CMK (cell line): ENCODE results near the gene KBTBD7.

ENCODE experiments used
- DNase-seq: peaks from one replicate; pipeline ENCODE4 v3.0.0-alpha.2; 2010; ENCODE audit warnings: low read depth

The KBTBD7 gene, protein sequence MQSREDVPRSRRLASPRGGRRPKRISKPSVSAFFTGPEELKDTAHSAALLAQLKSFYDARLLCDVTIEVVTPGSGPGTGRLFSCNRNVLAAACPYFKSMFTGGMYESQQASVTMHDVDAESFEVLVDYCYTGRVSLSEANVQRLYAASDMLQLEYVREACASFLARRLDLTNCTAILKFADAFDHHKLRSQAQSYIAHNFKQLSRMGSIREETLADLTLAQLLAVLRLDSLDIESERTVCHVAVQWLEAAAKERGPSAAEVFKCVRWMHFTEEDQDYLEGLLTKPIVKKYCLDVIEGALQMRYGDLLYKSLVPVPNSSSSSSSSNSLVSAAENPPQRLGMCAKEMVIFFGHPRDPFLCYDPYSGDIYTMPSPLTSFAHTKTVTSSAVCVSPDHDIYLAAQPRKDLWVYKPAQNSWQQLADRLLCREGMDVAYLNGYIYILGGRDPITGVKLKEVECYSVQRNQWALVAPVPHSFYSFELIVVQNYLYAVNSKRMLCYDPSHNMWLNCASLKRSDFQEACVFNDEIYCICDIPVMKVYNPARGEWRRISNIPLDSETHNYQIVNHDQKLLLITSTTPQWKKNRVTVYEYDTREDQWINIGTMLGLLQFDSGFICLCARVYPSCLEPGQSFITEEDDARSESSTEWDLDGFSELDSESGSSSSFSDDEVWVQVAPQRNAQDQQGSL

DNA sequence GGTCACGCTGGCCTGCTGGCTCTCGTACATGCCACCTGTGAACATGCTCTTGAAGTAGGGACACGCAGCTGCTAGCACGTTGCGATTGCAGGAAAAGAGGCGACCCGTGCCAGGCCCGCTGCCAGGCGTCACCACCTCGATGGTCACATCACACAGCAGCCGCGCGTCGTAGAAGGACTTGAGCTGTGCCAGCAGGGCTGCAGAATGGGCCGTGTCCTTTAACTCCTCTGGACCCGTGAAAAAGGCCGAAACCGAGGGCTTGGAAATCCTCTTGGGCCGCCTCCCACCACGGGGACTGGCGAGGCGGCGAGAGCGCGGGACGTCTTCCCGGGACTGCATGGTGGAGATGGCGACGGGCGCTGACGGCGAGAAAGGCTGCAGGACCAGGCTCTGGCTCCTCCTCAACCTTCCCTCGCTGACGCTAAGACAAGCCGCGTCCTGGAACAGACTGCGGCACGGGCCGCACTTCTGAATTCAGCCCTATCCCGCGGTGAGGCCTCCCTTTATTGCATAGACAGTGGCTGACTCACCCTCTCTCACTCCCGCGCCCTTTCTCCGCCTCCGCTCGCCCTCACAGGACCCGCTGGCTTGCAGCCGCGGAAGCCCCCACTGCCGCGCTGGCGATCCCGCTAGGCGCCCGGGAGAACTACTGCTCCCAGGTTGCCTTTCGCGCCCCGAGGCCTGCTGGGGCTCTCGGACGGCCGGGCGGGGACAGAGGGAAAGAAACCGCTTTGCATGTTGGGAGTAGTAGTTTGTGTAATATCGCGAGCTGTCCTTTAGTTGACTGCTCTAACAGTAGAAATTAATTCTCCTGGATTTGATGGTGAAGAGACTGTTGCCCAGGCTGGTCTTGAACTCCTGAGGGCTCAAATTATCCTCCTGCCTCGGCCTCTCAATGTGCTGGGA, at the start of gene KBTBD7:
Gene KBTBD7 (minus strand): TSS at position 651 of the 906 bp plus-strand sequence. CDS start 312 bp downstream, at position 339.
- DNase-seq: peak; percentile 20

DNA sequence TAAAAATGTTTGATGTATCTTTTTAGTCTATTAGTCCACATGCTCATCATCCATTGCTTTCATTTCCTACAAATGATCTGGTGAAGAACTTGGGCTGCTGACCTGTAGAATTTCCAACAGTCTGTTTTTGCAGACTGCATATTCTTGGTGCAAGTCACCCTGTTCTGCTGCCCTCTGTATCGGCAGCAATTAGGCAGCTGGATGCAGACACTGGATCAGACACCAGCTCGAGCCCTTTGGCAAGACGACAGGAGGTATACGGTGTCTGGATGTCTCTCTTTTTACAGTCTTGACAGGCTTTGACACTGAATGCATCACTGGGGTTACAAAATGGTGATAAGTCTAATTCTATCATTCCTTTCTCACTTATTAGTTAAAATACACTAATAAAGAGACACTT, 47.3 kb upstream of the KBTBD7 start:
- DNase-seq: no peak

DNA sequence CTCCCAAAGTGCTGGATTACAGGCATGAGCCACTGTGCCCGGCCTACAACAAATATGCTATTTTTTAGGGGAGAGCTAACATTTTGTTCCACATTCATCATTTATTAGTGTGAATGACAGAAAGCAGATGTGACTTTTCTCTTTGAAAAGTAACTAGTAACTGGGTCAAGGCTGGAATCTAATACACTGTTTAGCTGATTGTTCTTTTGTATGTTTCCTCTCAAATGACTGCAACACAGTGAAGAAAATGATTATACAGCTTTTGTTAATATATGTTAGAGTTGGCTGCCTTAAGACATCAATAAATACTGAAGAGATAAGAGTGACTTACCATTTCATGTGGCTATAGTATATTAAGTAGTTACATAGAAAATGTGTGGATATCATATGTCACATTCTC, 42.0 kb upstream of the KBTBD7 start:
- no peak for DNase-seq

DNA sequence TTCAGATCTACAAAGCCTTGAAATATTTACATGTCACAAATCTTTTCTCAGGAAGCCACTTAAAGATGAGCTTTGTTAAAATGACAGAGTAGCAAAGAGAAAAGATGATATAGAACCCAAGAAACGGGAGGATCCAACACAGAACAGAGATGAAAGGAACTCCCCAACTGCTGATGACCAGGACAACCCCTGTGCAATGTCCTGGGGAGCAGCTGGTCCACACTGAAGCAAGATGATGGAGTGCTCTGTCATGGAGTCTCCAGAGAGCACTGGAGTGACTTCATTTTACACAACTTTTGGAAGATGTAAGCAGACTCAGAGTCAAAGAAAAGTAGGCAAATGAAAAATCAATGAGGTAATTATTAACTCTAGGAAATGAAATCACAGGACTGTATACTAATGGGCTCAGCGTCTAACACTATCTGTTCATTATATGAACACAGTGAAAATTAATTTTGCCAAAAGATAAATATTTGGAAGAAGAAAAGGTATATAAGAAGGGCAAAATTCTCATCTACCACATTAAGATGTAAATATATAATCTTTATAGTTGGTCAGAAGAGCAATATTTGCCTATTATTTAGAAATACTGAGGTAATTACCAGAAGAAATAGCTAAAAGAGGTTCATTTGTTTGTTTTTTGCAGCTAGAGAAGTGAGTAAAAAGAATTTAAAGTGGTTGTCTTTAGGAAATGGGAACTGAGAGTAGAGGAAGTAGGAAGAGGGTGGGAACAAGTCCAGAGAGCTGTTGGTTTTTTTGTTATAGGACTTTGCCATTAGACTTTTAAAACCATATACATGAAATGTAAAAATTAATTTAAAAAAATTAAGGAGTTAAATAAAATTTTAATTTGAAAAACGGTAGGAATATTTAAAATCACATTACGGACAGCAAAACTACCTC, 38.5 kb upstream of the KBTBD7 start:
- DNase-seq: no peak

DNA sequence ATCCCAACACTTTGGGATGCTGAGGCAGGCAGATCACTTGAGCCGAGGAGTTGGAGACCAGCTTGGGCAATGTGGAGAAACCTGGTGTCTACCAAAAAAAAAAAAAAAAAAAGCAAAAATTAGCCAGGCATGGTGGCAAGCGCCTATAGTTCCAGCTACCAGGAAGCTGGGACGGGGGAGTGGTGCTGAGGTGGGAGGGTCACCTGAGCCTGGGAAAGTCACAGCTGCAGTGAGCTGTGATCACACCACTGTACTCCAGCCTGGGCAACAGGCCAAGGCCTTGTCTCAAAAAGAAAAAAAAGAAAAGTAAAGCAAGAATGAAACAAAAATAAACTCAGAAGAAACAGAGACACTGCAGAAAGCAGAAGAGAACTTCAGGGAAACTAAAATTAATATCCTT, 37.4 kb upstream of the KBTBD7 start:
- DNase-seq: no peak

DNA sequence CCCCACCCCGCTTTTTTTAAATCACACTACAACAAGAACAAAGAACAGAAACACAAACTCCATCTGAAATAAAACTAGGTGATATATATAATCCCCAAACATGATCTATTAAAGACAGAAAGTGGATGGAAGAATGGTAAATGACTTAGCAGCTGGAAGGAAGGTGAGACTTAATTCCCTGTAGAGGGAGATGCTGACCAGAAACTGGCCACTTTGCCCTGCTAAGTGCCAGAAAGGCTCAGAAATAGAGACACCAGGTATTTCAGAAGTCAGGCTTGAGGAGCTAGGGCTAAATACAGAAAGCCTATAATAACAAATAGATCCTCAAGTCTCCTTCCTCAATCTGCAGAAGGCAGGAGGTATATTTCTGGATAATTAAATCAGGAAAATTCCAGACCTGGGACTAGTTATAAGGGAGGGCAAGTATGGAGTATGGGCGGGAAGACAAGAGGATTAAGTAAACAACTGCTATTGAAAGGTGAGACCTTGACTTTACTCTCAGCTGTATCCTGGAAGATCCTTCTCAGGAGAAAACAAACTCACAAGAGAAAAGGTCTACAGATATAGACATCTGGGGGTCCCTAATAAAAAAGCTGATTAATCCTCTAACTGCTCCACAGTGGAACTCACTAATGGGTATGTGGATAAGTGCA, 36.8 kb upstream of the KBTBD7 start:
- DNase-seq: no peak

DNA sequence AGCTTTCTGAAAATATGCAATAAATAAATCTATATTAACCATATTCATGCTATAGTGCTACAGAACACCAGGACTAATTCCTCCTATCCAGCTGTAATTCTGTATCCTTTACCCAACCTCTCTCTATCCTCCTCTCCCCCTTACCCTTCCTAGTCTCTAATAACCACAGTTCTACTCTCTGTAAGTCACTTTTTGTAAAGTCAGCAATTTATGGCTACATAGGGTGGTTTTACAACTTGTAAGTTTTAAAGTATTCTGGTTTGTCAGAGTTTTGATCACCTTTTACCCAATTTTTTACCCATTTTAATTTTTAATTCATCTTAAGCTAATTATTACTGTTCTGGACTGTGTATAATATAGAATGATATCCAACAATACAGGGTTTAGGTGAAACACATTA, 35.0 kb upstream of the KBTBD7 start:
- no peak for DNase-seq

DNA sequence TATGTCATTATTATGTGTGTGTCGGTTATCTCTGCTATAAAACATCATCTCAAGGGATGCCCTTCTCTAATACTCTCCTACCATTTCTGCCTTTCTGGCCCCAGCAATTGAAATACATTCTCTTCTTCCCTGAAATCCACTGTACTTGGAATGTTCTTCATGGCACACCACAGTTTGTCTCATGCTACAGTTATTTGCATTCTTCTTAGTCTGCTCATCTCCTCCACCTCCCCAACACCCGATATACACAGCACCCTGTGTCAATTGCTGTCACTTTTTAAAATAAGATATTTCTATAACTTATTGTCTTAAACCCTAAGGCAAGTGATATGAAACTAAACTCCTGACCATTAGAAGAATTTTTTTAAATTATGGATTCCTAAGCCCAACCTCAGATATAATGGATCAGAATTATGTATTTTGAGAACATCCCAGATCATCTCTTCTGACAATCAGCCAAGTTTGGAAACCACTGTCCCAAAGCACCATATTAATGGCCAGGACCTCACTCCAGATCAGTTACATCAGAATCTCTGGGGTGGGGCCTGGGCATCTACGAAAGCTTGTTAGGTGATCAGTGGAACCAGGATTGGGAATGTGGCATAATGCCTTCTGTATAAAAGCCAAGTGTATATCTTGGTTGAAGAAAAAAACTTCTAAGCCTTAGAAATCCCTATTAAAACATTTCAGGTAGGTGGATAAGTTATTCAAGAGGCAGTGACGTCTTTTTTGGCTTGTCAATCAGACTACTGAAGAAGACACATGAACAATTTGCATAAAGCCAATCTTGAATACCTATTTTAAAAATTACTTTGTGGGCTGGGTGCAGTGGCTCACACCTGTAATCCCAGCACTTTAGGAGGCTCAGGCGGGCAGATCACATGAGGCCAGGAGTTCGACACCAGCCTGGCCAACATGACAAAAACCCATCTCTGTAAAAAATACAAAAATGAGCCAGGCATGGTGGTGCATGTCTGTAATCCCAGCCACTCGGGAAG, 30.0 kb upstream of the KBTBD7 start:
- DNase-seq: no peak

DNA sequence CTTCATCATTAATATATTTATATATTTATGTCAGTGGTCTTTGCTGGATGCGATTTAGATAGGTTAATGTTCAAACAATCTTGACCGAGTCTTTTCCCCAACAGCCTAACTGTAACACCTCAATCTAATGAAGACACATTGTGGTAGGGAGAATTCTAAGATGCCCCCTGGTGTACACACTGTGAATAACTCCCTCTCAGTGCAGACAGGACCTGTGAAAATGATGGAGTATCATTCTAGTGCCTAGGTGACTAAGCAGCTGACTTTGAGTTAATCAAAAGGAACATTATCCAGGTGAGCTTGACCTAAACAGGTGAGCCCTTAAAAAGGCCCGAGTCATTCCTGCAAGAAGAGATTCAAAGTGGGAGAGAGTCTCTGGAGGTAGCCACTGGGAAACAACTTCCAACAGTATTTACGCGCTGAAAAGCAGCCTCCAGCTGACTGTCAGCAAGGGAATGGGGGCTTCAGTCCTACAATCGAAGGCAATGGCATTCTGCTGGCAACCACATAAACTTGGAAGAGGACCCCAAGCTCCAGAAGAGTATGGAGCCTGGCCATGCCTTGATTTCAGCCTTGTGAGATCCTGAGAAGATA, 28.0 kb upstream of the KBTBD7 start:
- peak; percentile 9 for DNase-seq

DNA sequence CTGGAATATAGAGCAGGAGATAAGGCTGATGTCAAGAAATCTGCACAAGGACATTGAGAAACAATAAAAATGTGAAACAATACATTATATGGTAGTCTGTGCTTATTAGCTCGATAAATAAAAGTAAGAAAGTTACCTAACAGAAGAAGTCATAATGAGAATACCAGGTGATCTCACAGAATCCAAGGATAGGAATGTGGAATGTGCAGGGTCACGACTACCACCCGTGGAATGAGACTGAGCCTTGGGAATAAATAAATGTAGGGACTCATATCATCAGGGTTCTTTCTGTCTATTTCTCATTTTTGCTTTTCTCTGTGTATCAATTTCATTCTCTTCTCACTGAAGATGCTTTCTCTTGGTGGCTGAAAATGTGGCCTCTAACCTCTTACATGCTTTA, 26.0 kb upstream of the KBTBD7 start:
- no peak for DNase-seq

DNA sequence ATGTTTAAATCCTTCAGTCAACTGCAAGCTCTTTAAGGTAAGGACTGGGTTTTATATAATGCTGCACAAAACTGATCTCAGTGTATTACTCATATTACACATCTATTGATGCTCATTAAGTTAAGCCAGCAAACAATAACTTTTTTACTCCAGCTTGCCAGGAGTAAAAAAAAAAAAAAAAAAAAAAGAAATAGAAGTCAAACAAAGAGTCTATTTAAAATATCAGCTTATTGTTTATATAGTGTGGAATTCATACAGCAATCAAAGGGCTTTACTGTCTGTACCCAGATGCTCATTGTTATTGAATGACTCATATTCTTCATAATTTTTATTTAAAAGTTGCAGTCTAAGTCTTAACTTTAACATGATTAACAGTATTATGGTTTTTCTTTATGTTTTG, 21.8 kb upstream of the KBTBD7 start:
- no peak for DNase-seq

DNA sequence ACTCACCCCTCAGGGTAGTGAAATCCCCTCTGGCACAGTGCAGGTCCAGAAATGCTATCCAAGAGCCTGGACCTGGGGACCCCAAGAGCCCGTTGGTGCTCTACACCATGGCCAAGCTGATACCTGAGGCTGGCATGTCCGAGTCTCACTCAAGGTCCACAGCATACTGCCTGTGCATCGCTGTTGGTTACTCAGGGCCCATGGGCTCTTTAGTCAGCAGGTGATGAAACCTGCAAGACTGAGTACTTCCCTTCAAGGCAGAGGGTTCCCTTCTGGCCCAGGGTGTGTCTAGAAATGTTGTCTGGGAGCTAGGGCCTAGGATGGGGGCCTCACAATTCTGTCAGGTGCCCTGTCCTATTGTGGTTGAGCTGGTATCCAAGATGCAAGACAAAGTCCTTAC, 19.6 kb upstream of the KBTBD7 start:
- no peak for DNase-seq

DNA sequence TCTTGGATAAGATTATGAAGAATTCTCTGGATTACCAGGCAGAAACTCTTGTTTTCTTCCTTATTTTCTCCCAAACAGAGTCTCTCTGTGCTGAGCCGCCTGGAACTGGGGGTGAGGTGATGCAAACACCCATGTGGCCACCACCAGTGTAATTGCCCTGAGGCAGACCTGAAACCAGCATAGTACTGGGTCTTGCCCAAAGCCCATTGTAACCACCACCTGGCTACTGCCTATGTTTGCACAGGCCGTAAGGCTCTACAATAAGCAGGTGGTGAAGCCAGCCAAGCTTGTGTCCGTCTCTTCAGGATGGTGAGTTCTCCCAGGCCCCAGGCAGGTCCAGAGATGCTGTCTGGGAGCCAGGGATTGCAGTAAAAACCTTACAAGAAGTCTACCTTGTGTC, 18.9 kb upstream of the KBTBD7 start:
- DNase-seq: no peak

DNA sequence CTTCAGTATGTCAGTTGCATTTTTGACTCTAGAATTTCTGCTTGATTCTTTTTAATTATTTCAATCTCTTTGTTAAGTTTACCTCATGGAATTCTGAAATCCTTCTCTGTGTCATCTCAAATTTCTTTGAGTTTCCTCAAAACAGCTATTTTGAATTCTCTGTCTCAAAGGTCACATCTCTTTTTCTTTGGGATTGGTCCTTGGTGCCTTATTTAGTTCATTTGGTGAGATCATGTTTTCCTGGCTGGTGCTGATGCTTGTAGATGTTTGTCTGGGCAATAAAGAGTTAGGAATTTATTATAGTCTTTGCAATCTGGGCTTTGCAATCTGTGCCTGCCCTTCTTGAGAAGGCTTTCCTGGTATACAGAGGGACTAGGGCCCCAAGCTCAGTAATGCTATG, 18.5 kb upstream of the KBTBD7 start:
- no peak for DNase-seq

DNA sequence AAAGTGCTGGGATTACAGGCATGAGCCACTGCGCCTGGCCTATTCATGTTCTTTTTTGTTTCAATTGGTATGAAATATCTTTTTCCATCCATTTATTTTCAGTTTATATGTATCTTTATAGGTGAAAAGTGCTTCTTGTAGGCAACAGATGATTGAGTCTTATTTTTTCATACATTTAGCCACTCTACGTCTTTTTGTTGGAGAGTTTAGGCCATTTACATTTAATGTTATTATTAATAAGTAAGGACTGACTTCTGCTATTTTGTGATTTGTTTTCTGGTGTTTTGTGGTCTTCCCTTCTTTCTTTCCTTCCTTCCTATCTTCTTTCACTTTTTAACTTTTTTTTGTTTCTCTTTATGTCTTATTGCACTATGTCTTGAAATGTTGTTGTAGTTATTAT, 16.7 kb upstream of the KBTBD7 start:
- no peak for DNase-seq

DNA sequence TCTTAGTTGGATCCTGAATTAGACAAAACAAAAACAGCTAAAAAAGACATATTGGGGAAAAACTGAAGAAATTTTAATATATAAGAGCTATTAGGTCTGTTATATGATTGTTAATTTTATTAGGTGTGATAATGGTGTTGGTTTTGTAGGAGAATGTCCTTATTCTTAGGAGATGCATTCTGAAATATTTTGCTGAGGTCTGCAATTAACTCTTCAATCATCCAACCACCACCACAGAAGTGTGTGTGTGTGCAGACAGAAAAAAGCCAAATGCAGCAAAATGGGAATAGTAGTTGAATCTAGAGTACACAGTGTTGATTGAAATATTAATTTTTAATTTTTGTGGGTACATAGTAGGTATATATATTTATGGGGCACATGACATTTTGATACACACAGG, 12.1 kb upstream of the KBTBD7 start:
- DNase-seq: no peak

DNA sequence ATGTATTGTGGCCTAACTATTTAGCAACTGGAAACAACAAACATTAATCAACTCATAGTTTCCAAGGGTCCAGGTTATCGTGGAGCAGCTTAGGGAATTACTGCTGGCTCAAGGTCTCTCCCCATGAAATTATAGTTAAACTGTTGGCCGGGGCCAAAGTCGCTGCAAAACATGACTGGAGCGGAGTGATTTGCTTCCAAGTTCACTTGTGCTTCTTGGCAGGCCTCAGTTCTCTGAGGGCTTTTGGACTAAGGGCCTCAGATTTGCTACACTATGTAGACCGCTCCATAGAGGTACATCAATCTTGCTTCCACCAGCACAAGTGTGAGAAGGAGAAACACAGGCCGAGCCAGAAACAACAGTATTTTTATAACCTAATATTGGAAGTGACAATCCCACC, 9.4 kb upstream of the KBTBD7 start:
- no peak for DNase-seq

DNA sequence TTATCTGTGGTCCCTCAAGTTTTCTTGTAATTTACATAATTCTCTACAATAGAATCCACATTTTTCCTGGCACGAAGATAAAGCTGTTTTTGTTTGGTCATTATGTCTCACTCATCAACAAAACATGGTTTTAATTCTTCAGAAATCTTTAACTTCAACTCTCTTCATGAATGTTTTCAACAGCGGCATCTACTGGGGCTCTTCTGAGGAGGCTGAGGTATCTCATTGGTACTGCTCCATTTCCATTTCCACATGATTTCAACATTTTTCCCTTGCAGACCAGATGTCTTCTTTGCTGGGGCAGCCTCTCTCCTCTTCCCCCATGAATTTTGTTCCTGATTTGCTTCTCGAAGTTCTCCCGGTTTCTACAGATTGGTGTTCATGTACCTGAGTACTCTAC, 5.8 kb upstream of the KBTBD7 start:
- no peak for DNase-seq

DNA sequence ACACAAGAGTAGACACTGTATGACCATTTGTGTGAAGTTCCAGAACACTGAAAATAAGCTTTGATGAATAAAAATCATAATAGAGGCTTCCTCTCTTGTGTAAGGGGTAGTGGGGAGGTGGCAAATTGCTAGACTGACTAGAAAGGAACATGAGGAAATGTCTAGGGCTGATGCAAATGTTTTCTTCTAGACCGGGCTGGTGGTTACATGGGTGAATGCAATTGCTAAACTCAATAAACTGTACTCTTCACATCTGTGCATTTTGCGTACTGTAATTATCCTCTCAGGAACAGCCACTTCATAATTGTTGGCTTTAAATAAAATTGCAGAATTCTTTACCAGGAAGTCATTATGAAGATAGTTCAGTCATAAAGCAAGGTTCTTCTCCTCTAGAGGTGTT, 5.2 kb upstream of the KBTBD7 start:
- DNase-seq: no peak
